GM19438 (cell line): ENCODE results near the gene GRN.

ENCODE experiments used
- ATAC-seq: cut with Tn5 transposase; IDR thresholded peaks from one replicate; pipeline ENCODE4 v1.9.1; 2021; ENCODE audit warnings: low read depth; ENCODE audit not compliant: unreplicated experiment

GRN gene

DNA sequence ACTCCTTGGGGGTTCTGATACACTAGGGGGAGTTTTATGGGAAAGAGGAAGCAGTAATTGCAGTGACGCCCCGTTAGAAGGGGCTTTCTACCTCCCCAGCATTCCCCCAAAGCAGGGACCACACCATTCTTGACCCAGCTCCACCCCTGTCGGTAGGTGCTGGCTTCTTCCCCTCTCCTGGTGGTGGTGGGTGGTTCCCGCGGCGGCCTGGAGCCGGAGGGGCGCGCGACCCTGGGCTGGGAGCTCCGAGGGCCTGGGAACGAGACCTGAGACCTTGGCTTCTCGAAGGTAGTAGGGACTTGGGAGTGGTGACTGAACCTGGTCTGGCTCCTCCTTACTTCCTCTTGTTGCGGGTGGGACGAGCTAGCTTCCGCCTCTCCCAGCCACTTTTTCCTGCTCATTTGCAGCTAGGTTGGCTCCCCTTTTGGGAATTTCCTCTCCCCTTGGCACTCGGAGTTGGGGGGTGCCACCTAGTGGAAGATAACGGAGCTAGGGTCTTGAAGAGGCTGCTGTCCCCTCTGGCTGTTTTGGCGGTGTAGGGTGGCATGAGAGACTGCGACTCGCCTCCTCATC lies 438 bp downstream of the GRN start:
- no peak for ATAC-seq

DNA sequence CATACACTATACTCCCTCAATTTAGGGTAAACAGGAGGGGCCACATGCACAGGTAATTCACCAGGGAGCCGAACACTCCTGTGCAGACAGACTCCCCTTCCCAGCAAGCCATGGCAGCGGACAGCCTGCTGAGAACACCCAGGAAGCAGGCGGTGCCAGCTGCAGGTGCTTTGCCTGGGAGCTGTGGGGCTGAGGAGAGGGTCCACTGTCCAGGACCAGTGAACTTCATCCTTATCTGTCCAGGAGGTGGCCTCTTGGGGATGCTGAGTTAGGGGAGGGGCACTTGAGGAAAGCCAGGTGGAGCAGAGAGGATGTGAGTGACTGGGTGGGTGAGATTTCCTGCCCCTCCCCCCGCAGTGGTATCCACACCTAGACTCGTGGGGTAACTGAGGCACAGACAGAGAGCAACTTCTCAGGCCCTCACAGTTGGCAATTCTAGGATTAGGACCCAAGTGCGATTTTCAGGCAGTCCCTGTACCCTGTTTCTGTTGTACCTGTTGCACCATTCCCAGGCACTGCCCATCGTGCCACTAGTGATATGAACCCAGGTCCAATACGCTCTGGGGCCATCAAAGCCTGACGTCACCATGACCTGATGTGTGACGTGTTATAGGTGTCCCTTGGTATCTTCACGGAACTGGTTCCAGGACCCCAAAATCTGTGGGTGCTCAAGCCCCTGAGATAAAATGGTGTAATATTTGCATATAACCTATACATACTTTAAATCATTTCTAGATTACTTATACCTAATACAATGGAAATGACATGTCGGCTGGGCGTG lies 1.2 kb downstream of the GRN start:
- no peak for ATAC-seq

- peak; percentile 16 for ATAC-seq
Observed at GRCh38 chr17:44347206-44348055, 2.3 kb downstream of the GRN start.

DNA sequence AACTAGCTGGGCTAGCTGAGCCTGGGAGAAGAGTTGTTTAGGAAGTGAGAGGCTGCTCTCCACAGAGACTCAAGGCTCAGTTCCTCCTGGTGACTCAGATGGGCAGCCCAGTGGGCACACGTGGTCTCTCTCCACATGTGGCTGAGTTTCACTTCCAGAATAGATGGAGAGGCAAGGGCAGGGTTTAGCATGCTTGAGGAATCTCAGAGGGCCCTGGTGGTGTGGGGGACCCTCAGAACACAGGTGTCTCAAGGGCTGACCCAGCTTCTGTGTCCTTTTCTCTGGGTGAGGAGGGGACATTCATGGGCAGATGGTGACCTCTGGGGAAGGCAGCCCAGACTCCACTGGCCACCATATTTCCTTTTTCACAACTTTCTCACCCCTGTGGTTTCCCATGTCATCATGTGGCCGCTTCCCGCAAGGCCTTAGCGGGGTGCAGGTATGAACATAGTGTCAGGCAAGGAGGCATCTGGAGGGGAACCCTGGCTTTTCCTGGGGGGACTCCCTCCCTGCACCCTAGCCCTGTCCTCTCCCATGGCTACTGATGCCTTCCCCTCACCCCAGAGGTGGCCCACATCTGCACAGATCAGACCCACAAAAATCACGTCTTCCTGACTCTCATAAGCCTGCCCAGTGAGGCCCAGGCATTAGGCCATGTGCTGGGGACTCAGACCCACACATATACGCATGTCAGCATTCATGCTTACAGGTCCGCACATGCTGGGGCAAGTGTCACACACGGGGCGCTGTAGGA lies 3.3 kb downstream of the GRN start:
- peak; percentile 42 for ATAC-seq

DNA sequence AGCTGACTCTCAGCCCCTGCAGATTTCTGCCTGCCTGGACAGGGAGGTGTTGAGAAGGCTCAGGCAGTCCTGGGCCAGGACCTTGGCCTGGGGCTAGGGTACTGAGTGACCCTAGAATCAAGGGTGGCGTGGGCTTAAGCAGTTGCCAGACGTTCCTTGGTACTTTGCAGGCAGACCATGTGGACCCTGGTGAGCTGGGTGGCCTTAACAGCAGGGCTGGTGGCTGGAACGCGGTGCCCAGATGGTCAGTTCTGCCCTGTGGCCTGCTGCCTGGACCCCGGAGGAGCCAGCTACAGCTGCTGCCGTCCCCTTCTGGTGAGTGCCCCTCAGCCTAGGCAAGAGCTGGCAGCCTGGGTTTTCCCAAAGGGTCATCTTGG lies 3.9 kb downstream of the GRN start:
- no peak for ATAC-seq

- no peak for ATAC-seq
Observed at GRCh38 chr17:44349553-44350070, 4.5 kb downstream of the GRN start.

DNA sequence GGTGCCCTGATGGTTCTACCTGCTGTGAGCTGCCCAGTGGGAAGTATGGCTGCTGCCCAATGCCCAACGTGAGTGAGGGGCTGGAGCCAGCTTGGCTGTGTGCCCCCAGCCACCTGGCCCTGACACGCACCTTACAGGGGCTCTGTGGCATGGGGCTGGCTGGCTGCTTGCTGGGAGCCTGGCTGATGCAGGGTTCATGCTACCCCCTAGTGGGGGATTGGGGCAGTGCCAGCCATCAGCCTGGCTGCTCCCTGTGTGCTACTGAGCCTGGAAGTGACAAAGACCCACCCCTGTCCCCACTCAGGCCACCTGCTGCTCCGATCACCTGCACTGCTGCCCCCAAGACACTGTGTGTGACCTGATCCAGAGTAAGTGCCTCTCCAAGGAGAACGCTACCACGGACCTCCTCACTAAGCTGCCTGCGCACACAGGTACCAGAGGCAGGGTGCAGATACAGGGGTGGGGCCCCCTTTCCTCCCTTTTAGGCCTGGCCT lies 5.7 kb downstream of the GRN start:
- no peak for ATAC-seq

DNA sequence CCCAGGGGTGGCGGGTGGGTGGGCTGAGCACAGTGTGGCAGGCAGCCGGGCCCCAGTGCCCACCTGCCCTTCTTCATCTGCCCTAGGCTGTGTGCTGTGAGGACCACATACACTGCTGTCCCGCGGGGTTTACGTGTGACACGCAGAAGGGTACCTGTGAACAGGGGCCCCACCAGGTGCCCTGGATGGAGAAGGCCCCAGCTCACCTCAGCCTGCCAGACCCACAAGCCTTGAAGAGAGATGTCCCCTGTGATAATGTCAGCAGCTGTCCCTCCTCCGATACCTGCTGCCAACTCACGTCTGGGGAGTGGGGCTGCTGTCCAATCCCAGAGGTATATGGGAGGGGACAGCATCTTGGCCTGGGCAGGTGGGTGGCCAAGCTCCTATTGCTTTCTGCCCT lies 6.4 kb downstream of the GRN start:
- no peak for ATAC-seq

DNA sequence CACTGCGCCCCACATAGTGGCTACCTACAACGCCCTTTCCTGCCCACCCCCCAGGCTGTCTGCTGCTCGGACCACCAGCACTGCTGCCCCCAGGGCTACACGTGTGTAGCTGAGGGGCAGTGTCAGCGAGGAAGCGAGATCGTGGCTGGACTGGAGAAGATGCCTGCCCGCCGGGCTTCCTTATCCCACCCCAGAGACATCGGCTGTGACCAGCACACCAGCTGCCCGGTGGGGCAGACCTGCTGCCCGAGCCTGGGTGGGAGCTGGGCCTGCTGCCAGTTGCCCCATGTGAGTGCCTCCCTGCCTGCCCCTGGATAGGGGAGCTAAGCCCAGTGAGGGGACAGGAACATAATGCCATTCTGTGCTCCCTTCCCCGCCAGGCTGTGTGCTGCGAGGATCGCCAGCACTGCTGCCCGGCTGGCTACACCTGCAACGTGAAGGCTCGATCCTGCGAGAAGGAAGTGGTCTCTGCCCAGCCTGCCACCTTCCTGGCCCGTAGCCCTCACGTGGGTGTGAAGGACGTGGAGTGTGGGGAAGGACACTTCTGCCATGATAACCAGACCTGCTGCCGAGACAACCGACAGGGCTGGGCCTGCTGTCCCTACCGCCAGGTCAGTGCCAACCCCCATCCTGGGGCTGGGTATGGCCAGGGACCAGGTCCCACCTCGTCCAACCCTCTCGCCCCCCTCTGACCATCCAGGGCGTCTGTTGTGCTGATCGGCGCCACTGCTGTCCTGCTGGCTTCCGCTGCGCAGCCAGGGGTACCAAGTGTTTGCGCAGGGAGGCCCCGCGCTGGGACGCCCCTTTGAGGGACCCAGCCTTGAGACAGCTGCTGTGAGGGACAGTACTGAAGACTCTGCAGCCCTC lies 7.1 kb downstream of the GRN start:
- ATAC-seq, result no peak

GRCh38 chr17:44352828-44353671 lies 7.9 kb downstream of the GRN start:
- no peak for ATAC-seq

GRCh38 chr17:44353672-44354331 lies 8.7 kb downstream of the GRN start:
- no peak for ATAC-seq

- no peak for ATAC-seq
Observed at GRCh38 chr17:44354582-44355561, 9.8 kb downstream of the GRN start.

DNA sequence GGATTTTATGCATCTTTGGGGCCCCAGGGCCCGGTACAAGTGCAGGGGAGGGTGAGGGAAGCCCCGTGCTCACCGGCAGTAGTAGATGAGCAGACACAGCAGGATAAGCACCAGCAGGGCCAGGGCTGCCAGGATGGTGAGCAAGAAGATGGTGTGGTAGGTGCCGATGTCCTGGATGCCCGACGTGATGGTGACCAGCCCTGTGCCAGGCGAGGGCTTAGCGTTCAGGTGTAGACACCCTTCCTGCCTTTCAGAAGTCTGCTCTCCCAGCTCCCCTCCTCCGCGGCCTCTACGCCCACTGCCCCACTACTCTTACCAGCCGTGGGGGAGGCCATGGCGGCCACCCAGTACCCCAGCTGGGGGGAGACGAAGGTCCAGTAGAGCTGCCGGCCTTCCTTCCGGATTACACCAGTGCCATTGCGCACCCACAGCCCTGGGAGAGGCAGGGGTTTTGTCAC lies 10.6 kb downstream of the GRN start:
- ATAC-seq, result no peak

GRCh38 chr17:44356241-44356640 lies 11.1 kb downstream of the GRN start:
- no peak for ATAC-seq

GRCh38 chr17:44358066-44358465 lies 13.0 kb downstream of the GRN start:
- no peak for ATAC-seq

GRCh38 chr17:44359006-44359405 lies 13.9 kb downstream of the GRN start:
- ATAC-seq, result no peak
